Mesendoderm (in vitro differentiated cells): ENCODE data around the gene PCSK5.

ENCODE experiments used
- DNase-seq: peaks from one replicate; pipeline ENCODE4 v3.0.0; 2013
- H2AK5ac ChIP-seq: 2 replicates; pipeline ENCODE4 v1.6.1; 2013; ENCODE audit warnings: low read length, inconsistent platforms
- H2BK120ac ChIP-seq: 2 replicates; pipeline ENCODE4 v1.6.1; 2013; ENCODE audit warnings: low read depth, mild to moderate bottlenecking, low read length, moderate library complexity, mixed read lengths
- H2BK15ac ChIP-seq: replicated peaks from 2 replicates; pipeline ENCODE4 v1.6.1; 2013; ENCODE audit warnings: low read depth, mild to moderate bottlenecking, moderate library complexity
- H2BK5ac ChIP-seq: 2 replicates; pipeline ENCODE4 v1.6.1; 2013; ENCODE audit warnings: low read length, inconsistent platforms
- H3K18ac ChIP-seq: 2 replicates; pipeline ENCODE4 v1.6.1; 2013; ENCODE audit warnings: mild to moderate bottlenecking, low read length, mixed read lengths
- H3K23ac ChIP-seq: one replicate; pipeline ENCODE4 v1.6.1; 2013; ENCODE audit warnings: low read length
- H3K27ac ChIP-seq: 2 replicates; pipeline ENCODE4 v1.5.1; 2013; ENCODE audit warnings: low read depth, mild to moderate bottlenecking, inconsistent platforms, low read length, moderate library complexity
- H3K27me3 ChIP-seq: 2 replicates; pipeline ENCODE4 v1.6.1; 2013; ENCODE audit warnings: low read length, control low read depth, mild to moderate bottlenecking, inconsistent platforms; ENCODE audit not compliant: insufficient read depth, poor library complexity
- H3K36me3 ChIP-seq: 2 replicates; pipeline ENCODE4 v1.6.1; 2013; ENCODE audit warnings: low read length, inconsistent platforms; ENCODE audit not compliant: control insufficient read depth, insufficient read depth
- H3K4ac ChIP-seq: one replicate; pipeline ENCODE4 v1.6.1; 2013; ENCODE audit warnings: low read depth, mild to moderate bottlenecking, low read length, moderate library complexity
- H3K4me1 ChIP-seq: 2 replicates; pipeline ENCODE4 v1.6.1; 2013; ENCODE audit warnings: low read depth, low read length, inconsistent platforms; ENCODE audit not compliant: control insufficient read depth
- H3K4me2 ChIP-seq: 2 replicates; pipeline ENCODE4 v1.6.1; 2013; ENCODE audit warnings: low read length
- H3K4me3 ChIP-seq: 2 replicates; pipeline ENCODE4 v1.5.1; 2013; ENCODE audit warnings: mild to moderate bottlenecking, low read length
- H3K56ac ChIP-seq: one replicate; pipeline ENCODE4 v1.6.1; 2013; ENCODE audit warnings: low read length
- H3K79me1 ChIP-seq: 2 replicates; pipeline ENCODE4 v1.6.1; 2013; ENCODE audit warnings: low read length, inconsistent platforms
- H3K79me2 ChIP-seq: 2 replicates; pipeline ENCODE4 v1.6.1; 2013; ENCODE audit warnings: mild to moderate bottlenecking, low read length; ENCODE audit not compliant: control insufficient read depth, insufficient read depth
- H3K9ac ChIP-seq: 2 replicates; pipeline ENCODE4 v1.6.1; 2013; ENCODE audit warnings: low read length, inconsistent platforms
- H4K5ac ChIP-seq: one replicate; pipeline ENCODE4 v1.6.1; 2013; ENCODE audit warnings: low read length
- H4K8ac ChIP-seq: one replicate; pipeline ENCODE4 v1.6.1; 2013; ENCODE audit warnings: low read depth, mild to moderate bottlenecking, control low read depth, low read length, moderate library complexity
- WGBS: extraction: QIAGEN DNeasy Blood & Tissue Kit; methylation state at CpG from one replicate; pipeline ENCODE4 v1.1.7; 2013; ENCODE audit warnings: low lambda C conversion rate, missing lambda C conversion rate; ENCODE audit not compliant: insufficient coverage; ENCODE audit errors: extremely low coverage; 5-methylcytosine and 5-hydroxymethylcytosine counted together

The PCSK5 gene

GRCh38 chr9:75907329-75907728 is 16.9 kb downstream of the PCSK5 start:
- no peaks in the 10 kb centered on the region for H3K79me2 ChIP-seq
- no CpG with 5 or more reads among the region's 3 CpGs for WGBS
- H2BK15ac ChIP-seq = no peak overlapping the region
- H3K4me3 ChIP-seq = no peak overlapping the region
- no peaks in the 10 kb centered on the region for H3K4me1 ChIP-seq
- DNase-seq = no peak
- no peak overlapping the region for H3K23ac ChIP-seq
- no peak overlapping the region for H4K8ac ChIP-seq
- no peak overlapping the region for H3K18ac ChIP-seq
- H2BK120ac ChIP-seq = no peak overlapping the region
- H3K9ac ChIP-seq = no peak overlapping the region
- H2AK5ac ChIP-seq = no peak overlapping the region
- no peak overlapping the region for H3K4me2 ChIP-seq
- H4K5ac ChIP-seq = no peak overlapping the region
- H3K36me3 ChIP-seq = no peaks in the 10 kb centered on the region
- no peak overlapping the region for H2BK5ac ChIP-seq
- H3K4ac ChIP-seq = no peak overlapping the region
- no peaks in the 10 kb centered on the region for H3K27me3 ChIP-seq
- H3K79me1 ChIP-seq = peaks cover 1% of the 10 kb centered on the region
- H3K56ac ChIP-seq = no peak overlapping the region
- H3K27ac ChIP-seq = no peak overlapping the region

DNA sequence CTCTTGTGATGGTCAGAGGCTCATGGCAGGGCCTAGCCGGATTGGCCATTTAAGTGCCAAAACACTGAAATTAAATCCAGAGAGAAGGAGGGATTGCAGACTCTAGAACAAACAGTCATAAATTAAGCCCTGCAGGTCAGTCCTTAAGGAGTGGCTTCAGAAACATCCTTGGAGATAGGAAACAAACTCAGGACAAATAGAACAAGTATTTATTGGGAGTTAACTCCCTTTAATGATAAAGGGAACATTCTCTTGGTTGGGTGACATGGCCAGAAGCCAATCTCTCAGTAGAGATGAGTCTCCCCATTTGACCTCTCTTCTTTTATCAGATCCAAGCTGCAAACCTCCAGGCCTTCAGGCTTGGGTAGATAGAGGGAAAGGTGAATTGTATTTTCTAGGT is 17.4 kb downstream of the PCSK5 start:
- Histone ChIP-seq H3K4me1 (no peaks in the 10 kb centered on the region), H2BK120ac (no peak overlapping the region), H4K8ac (no peak overlapping the region), H2BK5ac (no peak overlapping the region), H3K23ac (no peak overlapping the region), H3K27ac (no peak overlapping the region), H3K4ac (no peak overlapping the region), H3K27me3 (no peaks in the 10 kb centered on the region), H3K9ac (no peak overlapping the region), H3K79me1 (no peaks in the 10 kb centered on the region), H3K79me2 (no peaks in the 10 kb centered on the region), H2AK5ac (no peak overlapping the region), H3K56ac (no peak overlapping the region), H3K4me2 (no peak overlapping the region), H3K18ac (no peak overlapping the region), H2BK15ac (no peak overlapping the region), H3K4me3 (no peak overlapping the region), H4K5ac (no peak overlapping the region), H3K36me3 (no peaks in the 10 kb centered on the region)
- WGBS = no CpG with 5 or more reads among the region's 1 CpG
- DNase-seq = no peak

DNA sequence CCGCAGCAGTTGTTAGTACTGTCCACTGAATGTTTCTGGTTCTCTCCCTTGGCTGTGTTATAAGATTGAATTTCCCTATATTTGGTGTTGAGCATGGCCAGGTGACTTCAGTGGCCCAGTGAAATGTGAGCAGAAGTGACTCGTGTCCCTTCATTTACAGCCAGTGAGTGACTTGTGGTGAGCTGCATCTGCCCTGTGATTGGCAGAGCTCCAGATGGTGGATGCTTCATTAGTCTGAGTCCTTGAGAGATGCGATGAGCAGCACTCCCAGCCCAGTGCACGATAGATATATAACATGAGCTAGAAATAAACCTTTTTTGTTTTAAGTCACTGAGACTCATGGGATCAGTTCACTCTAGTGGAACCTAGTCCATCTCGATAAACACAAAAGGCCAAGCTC is 19.3 kb downstream of the PCSK5 start:
- no peak for DNase-seq
- no peak overlapping the region for H3K9ac ChIP-seq
- H2BK120ac ChIP-seq = no peak overlapping the region
- H3K27me3 ChIP-seq = no peaks in the 10 kb centered on the region
- H3K4me2 ChIP-seq = no peak overlapping the region
- H3K23ac ChIP-seq = no peak overlapping the region
- no peak overlapping the region for H3K56ac ChIP-seq
- no peak overlapping the region for H2BK5ac ChIP-seq
- no peak overlapping the region for H3K18ac ChIP-seq
- no peaks in the 10 kb centered on the region for H3K79me1 ChIP-seq
- no peak overlapping the region for H3K4ac ChIP-seq
- no peak overlapping the region for H4K8ac ChIP-seq
- H4K5ac ChIP-seq = no peak overlapping the region
- no peaks in the 10 kb centered on the region for H3K79me2 ChIP-seq
- H2BK15ac ChIP-seq = no peak overlapping the region
- H3K4me3 ChIP-seq = no peak overlapping the region
- WGBS = no CpG with 5 or more reads among the region's 5 CpGs
- no peaks in the 10 kb centered on the region for H3K36me3 ChIP-seq
- no peak overlapping the region for H3K27ac ChIP-seq
- no peak overlapping the region for H2AK5ac ChIP-seq
- no peaks in the 10 kb centered on the region for H3K4me1 ChIP-seq

DNA sequence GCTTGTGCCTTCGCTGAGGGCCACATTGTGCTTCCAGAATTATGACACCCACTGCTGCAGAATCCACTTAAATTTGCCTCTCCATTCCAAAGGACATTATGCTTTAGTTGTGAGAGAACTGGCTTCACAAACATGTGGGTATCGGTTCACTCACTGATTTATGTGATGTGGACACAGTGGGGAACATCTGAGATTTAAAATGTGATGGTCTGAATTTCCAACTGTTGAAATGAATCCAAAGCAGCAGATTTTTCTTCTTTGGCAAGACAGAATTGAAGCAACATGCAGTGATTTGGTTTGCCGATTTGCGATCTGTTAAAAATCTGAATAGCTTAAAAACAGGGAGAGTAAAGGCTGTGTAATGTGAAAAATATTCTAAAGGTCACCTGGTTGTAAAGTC is 20.3 kb downstream of the PCSK5 start:
- H3K4me2 ChIP-seq = no peak overlapping the region

GRCh38 chr9:75911390-75911789 is 20.9 kb downstream of the PCSK5 start:
- Histone ChIP-seq H3K79me1 (no peaks in the 10 kb centered on the region), H3K23ac (no peak overlapping the region), H2BK15ac (no peak overlapping the region), H2AK5ac (no peak overlapping the region), H3K4me2 (no peak overlapping the region), H3K4me3 (no peak overlapping the region), H3K56ac (no peak overlapping the region), H3K36me3 (no peaks in the 10 kb centered on the region), H2BK5ac (no peak overlapping the region), H4K8ac (no peak overlapping the region), H3K79me2 (no peaks in the 10 kb centered on the region), H3K27me3 (no peaks in the 10 kb centered on the region), H2BK120ac (no peak overlapping the region), H3K18ac (no peak overlapping the region), H4K5ac (no peak overlapping the region), H3K4ac (no peak overlapping the region), H3K9ac (no peak overlapping the region), H3K27ac (no peak overlapping the region), H3K4me1 (no peaks in the 10 kb centered on the region)
- WGBS = no CpG with 5 or more reads among the region's 3 CpGs
- DNase-seq = no peak

More for the DNA sequence above, 20.3 kb downstream of the PCSK5 start:
- H4K8ac ChIP-seq = no peak overlapping the region
- H3K79me1 ChIP-seq = no peaks in the 10 kb centered on the region
- H2AK5ac ChIP-seq = no peak overlapping the region
- H3K18ac ChIP-seq = no peak overlapping the region
- no peaks in the 10 kb centered on the region for H3K27me3 ChIP-seq
- H3K4me3 ChIP-seq = no peak overlapping the region
- DNase-seq = no peak
- no peaks in the 10 kb centered on the region for H3K4me1 ChIP-seq
- no peak overlapping the region for H4K5ac ChIP-seq
- H3K23ac ChIP-seq = no peak overlapping the region
- H3K36me3 ChIP-seq = no peaks in the 10 kb centered on the region
- no peak overlapping the region for H3K9ac ChIP-seq
- H2BK15ac ChIP-seq = no peak overlapping the region
- H3K4ac ChIP-seq = no peak overlapping the region
- H2BK5ac ChIP-seq = no peak overlapping the region
- no peak overlapping the region for H3K27ac ChIP-seq
- H3K79me2 ChIP-seq = no peaks in the 10 kb centered on the region
- H2BK120ac ChIP-seq = no peak overlapping the region
- no peak overlapping the region for H3K56ac ChIP-seq
- no CpG with 5 or more reads among the region's 4 CpGs for WGBS

DNA sequence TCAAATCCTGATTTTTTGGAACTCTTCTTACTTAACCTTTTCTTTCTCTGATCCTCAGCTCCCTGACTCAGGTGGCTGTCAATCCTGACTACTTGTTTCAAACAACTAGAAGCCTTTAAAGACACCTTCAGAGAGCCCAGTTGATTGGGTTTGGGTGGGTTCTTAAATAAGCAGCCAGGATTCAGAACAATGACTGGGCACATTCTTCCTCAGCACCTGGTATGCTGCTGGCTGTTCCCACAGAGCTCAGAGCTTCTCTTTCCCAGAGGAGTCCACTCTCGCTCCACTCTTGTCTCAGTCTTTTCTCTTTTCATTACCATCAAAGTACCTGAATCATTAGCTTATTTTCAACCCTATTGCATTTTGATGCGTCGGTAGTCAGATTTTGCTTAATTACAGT is 22.5 kb downstream of the PCSK5 start:
- Histone ChIP-seq H3K4me2 (no peak overlapping the region), H2BK5ac (no peak overlapping the region), H2AK5ac (no peak overlapping the region), H3K23ac (no peak overlapping the region), H3K79me2 (no peaks in the 10 kb centered on the region), H2BK15ac (no peak overlapping the region), H4K5ac (no peak overlapping the region), H2BK120ac (no peak overlapping the region), H3K27ac (no peak overlapping the region), H3K4me1 (no peaks in the 10 kb centered on the region), H3K4me3 (no peak overlapping the region), H3K36me3 (no peaks in the 10 kb centered on the region), H3K79me1 (no peaks in the 10 kb centered on the region), H4K8ac (peak overlapping the region; percentile 28), H3K4ac (no peak overlapping the region), H3K56ac (no peak overlapping the region), H3K9ac (no peak overlapping the region), H3K18ac (no peak overlapping the region), H3K27me3 (no peaks in the 10 kb centered on the region)
- DNase-seq = peak; percentile 56
- no CpG with 5 or more reads among the region's 3 CpGs for WGBS
